ENCODE data around the gene RYR2. TPM values are rescaled to one million over a fixed set of nuclear protein-coding genes. Genes with fewer than 3 reads are reported as not detected.

The RYR2 gene
- total and polyA plus RNA-seq, 2 of the 8 experiments (the other 6 are each of a cell fraction or from before 2014, with no cell fraction given), result 1.3 to 4.4 TPM

DNA sequence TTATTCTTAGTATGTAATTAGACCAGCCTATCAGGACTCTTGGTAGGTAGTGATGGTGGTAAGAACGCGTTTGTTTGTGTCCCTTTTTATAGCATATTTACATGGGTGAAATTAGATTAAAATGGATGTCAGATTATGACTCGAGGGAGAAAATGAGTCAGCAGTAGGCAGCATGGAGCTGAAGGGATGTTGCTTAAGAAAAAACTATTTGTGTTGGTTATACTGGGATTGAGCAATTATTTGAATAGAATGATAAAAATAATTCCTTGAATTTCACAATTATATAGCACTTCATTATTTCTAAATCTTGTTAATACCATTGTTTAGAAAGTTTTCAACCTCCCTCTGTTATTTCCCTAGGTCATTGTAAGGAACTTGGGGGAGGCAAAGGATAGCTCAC is 348.8 kb downstream of the RYR2 start:
- no peak overlapping the region for H2BK20ac ChIP-seq (ENCODE audit: low read length)
- H2AFZ ChIP-seq (ENCODE audit: low read length), result no peak overlapping the region
- H3K36me3 ChIP-seq (ENCODE audit: control insufficient read depth in 2 of 4, insufficient read depth in 4 of 4, low read length in 3 of 4), result no peaks in the 10 kb centered on the region
- CTCF ChIA-PET (ENCODE audit: partially characterized antibody), result interaction anchor here (0.6 to 1.6 kb wide), 3 partner anchors 17 to 434 kb away, joined by 3 to 4 read pairs (median 3); no protein-coding TSS in a partner anchor
- no peak overlapping the region for H3K4me3 ChIP-seq (ENCODE audit: extremely low read depth in 1 of 4, insufficient read depth in 2 of 4, low read depth in 3 of 4, low read length in 4 of 4)
- H2AK5ac ChIP-seq (ENCODE audit: low read depth, low read length), result no peak overlapping the region
- H2BK5ac ChIP-seq (ENCODE audit: low read depth, low read length), result no peak overlapping the region
- H3K27me3 ChIP-seq (replicated peaks in 1 of 4; ENCODE audit: control insufficient read depth in 3 of 4, extremely low read depth in 1 of 4, insufficient read depth in 3 of 4, low read length in 3 of 4), result no peaks in the 10 kb centered on the region
- no peaks in the 10 kb centered on the region for H4K20me1 ChIP-seq (replicated peaks in 1 of 2; ENCODE audit: control insufficient read depth in 1 of 2, insufficient read depth in 2 of 2, low read length in 2 of 2)
- FAIRE-seq (no peak), DNase-seq (ENCODE audit: low read depth in 1 of 2, low spot score in 2 of 2) (no peak)
- H3K9ac ChIP-seq (replicated peaks in 1 of 4; ENCODE audit: extremely low read depth in 1 of 4, low read depth in 3 of 4, low read length in 3 of 4), result no peak overlapping the region
- H2BK12ac ChIP-seq (ENCODE audit: low read depth, low read length), result no peak overlapping the region
- no peak overlapping the region for H3K23ac ChIP-seq (ENCODE audit: insufficient read length)
- TF ChIP-seq JUND (IDR thresholded peaks at IDR 0.05; ENCODE audit: low read length), result no peak
- TF ChIP-seq TBP (IDR thresholded peaks at IDR 0.05; ENCODE audit: low read depth, low read length), result no peak
- no peak overlapping the region for H3K4ac ChIP-seq (replicated peaks; ENCODE audit: insufficient read length, low read depth, low read length)
- no peaks in the 10 kb centered on the region for H3K9me3 ChIP-seq (ENCODE audit: insufficient read depth in 2 of 2, low read depth in 1 of 2, low read length in 1 of 2)
- H3K4me1 ChIP-seq (replicated peaks in 1 of 4; ENCODE audit: control insufficient read depth in 3 of 4, insufficient read depth in 4 of 4, low read length in 3 of 4), result peaks cover 0 to 6% (median 2%) of the 10 kb centered on the region in 4 experiments; a peak in 3 of 7 replicates
- no peak overlapping the region for H3K14ac ChIP-seq (ENCODE audit: insufficient read length)
- H4K5ac ChIP-seq (ENCODE audit: insufficient read length, low read depth, low read length), result no peak overlapping the region
- 55% methylated on average over 3 of the region's 3 CpGs; no CpG with 5 or more reads in 1 of the 2 experiments for WGBS, 2 experiments (ENCODE audit: extremely low coverage in 1 of 2, insufficient coverage in 1 of 2, insufficient read length in 1 of 2, insufficient replicate concordance in 2 of 2, low coverage in 1 of 2, low lambda C conversion rate in 2 of 2, missing lambda C conversion rate in 1 of 2)
- H3K18ac ChIP-seq (ENCODE audit: extremely low read depth, low read length), result no peak overlapping the region
- H4K91ac ChIP-seq (replicated peaks; ENCODE audit: insufficient read length, low read length), result no peak overlapping the region
- H4K8ac ChIP-seq (ENCODE audit: extremely low read depth, insufficient read depth, low read length), result no peak overlapping the region
- H3K27ac ChIP-seq (ENCODE audit: low read depth, low read length), result no peak overlapping the region
- H3K23me2 ChIP-seq (ENCODE audit: low read depth, low read length), result no peaks in the 10 kb centered on the region; the same call in 1 of the 2 replicates
- no peak overlapping the region for H2BK120ac ChIP-seq (replicated peaks; ENCODE audit: low read depth, low read length)
- H3K79me2 ChIP-seq (ENCODE audit: control insufficient read depth in 1 of 2, insufficient read depth in 2 of 2, low read length in 2 of 2), result no peaks in the 10 kb centered on the region
- POLR2A ChIA-PET (ENCODE audit: partially characterized antibody), result no interaction called here
- H3K4me2 ChIP-seq (ENCODE audit: insufficient read depth in 1 of 2, low read depth in 2 of 2, low read length in 2 of 2), result no peak overlapping the region
- no peak overlapping the region for H3K56ac ChIP-seq (replicated peaks; ENCODE audit: insufficient read length, low read depth, low read length)
- no peak overlapping the region for H2BK15ac ChIP-seq (ENCODE audit: low read length)
- H3K79me1 ChIP-seq (ENCODE audit: low read depth, low read length), result no peaks in the 10 kb centered on the region
